NT2/D1 (cell line): ENCODE data around the gene MUTYH.

Experiments
- SUZ12 ChIP-seq: IDR thresholded peaks from 2 replicates; pipeline ENCODE4 v1.6.1; 2011; ENCODE audit not compliant: insufficient read length, insufficient read depth; ENCODE audit errors: extremely low read depth
- YY1 ChIP-seq: IDR thresholded peaks from 2 replicates; pipeline ENCODE4 v1.6.1; 2011; ENCODE audit not compliant: insufficient read length, insufficient read depth
- ZNF274 ChIP-seq: IDR thresholded peaks from 2 replicates; pipeline ENCODE4 v1.6.1; 2011; ENCODE audit warnings: mild to moderate bottlenecking, low read depth, low read length

DNA sequence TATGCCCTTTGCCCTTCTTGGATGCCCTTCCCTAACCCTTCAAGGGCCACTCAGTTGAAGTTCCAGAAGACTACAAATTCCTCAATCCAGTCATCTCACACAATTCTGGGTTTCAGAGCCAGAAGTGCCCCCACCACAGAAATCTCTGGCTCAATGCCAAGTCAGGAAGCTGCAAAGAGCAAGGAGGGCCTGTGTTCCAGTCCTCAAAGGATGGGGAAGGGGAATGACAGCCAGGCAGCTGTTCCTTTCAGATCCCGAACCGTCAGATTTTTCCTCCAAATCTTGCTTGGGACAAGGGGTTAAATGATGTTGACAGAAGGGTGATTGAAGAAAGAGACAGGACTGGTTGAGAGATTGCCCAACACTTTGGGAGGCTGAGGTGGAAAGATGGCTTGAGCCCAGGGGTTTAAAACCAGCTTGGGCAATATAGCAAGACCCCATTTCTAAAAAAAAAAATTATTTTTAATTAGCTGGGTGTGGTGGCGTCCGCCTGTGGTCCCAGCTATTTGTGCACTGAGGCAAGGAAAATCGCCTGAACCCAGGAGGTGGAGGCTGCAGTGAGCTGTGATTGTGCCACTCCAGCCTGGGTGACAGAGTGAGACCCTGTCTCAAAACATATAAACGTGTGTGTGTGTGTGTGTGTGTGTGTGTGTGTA, 14.3 kb downstream of the MUTYH start:
- no peak for TF ChIP-seq ZNF274
- no peak for TF ChIP-seq YY1
- TF ChIP-seq SUZ12: no peak
